AG10803 (cell line): ENCODE results near the gene GAMT.
A peak's percentile ranks its signal among the peaks of the same experiment; 100 is the strongest.

Experiments
- DNase-seq: peaks from one replicate; pipeline ENCODE4 v3.0.0; 2010; ENCODE audit warnings: low read depth
- H3K4me3 ChIP-seq: 2 replicates; pipeline ENCODE4 v1.5.1; 2011; ENCODE audit warnings: mild to moderate bottlenecking, low read length, control low read depth
- TF ChIP-seq, protein P1 (sequence below): conservative IDR thresholded peaks from 2 replicates; pipeline ENCODE4 v1.5.1; 2011; ENCODE audit warnings: mild to moderate bottlenecking, low read length, control low read depth, inconsistent platforms

Gene GAMT

DNA sequence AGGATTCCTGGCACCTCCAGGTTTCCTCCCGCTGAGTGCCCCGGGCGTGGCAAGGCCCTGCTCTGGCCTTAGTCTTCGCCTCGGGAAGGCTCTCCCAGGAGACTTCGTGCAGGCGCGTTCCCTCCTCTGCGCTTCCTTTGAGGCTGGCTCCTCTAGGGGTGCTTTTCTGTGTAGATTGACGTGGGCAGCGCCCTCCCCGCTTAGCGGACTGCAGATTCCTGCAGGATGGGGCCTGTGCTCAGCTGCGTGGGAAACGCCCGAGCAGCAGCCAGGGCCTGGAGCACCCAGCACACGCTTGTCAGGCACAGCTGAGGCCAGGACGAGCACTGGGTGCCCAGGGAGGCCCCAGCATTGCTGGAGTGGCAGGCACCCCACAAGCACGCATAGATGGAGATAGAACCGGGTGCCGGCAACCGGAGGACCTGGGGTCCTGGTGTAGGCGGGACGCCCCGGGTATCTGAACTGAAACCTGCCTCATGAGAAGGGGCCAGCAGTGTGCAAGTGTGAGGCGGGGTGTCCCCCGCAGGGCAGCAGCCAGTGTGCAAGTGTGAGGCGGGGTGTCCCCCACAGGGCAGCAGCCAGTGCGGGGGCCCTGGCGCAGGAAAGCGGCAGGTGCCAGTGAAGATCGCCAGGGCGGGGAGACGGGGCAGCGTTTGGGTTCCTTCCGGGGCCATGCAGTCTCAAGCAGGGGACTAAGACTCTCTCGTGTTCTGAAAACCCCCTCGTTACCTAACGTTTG lies 14.2 kb downstream of the GAMT start:
- H3K4me3 ChIP-seq = no peak overlapping the region
- DNase-seq = no peak
- TF ChIP-seq, protein P1, sequence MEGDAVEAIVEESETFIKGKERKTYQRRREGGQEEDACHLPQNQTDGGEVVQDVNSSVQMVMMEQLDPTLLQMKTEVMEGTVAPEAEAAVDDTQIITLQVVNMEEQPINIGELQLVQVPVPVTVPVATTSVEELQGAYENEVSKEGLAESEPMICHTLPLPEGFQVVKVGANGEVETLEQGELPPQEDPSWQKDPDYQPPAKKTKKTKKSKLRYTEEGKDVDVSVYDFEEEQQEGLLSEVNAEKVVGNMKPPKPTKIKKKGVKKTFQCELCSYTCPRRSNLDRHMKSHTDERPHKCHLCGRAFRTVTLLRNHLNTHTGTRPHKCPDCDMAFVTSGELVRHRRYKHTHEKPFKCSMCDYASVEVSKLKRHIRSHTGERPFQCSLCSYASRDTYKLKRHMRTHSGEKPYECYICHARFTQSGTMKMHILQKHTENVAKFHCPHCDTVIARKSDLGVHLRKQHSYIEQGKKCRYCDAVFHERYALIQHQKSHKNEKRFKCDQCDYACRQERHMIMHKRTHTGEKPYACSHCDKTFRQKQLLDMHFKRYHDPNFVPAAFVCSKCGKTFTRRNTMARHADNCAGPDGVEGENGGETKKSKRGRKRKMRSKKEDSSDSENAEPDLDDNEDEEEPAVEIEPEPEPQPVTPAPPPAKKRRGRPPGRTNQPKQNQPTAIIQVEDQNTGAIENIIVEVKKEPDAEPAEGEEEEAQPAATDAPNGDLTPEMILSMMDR = no peak

DNA sequence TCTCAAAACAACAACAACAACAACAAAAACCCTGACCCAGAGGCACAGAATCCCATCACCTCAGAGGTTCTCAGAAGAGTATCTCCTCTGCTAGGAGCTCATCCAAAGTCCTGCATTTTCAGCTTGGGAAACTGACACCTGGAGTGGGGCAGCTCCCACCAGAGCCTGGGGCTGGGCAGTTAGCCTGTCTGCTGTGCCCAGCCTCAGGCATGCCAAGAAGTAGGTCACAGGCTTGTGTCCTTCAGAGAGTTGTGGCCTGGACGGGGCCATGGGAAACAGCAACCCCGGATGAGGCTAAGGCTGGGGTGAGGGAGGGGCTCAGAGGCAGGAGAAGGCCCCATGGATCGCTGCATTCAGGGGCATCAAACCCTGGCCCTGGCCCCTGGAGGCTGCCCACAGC lies 15.5 kb downstream of the GAMT start:
- DNase-seq = no peak
- TF ChIP-seq, protein P1 = no peak
- no peak overlapping the region for H3K4me3 ChIP-seq

DNA sequence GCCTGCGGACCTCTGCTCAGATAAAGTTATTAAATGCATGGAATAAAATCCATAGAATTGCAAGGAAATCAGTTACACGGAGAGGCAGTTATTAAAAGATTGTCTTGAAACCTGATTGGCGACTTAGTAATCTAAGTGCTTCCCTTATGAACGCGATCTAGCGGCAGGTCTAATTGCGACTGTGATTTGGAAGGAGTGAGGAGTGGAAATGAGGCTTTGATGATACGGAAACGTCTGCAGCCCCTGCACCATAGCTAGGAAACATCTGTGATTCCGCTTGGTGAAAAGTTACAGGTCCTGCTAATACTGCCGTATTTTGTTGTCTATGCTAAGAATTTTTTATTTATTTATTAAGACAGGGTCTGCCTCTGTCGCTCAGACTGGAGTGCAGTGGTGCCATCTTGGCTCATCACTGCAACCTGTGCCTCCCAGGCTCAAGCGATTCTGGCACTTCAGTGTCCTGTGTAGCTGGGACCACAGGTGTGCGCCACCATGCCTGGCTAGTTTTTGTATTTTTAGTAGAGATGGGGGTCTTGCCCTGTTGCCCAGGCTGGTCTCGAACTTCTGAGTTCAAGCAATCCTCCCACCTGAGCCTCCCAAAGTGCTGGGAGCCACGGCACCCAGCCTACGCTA lies 16.7 kb downstream of the GAMT start:
- TF ChIP-seq, protein P1 = no peak
- peak overlapping the region; percentile 89 for H3K4me3 ChIP-seq
- no peak for DNase-seq

DNA sequence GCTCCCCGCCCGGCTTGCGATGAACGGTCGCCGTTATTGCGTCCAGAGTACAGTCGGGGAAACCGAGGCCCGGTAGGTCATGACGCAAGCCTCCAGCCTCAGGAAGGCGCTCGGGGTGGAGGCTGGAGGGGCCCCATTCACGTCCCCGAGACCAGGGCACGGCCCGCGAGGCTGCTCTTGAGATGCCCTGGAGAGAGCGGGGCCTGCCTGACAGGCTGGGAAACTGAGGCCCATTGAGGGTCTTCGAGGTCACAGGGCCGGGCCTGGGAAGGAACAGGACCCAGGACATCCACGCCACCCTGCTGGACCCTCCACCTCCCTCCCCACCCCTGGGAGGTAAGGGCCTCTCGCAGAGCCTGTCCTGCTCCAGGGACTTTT lies 17.3 kb downstream of the GAMT start:
- H3K4me3 ChIP-seq = peak overlapping the region; percentile 89
- TF ChIP-seq, protein P1 = no peak
- no peak for DNase-seq

DNA sequence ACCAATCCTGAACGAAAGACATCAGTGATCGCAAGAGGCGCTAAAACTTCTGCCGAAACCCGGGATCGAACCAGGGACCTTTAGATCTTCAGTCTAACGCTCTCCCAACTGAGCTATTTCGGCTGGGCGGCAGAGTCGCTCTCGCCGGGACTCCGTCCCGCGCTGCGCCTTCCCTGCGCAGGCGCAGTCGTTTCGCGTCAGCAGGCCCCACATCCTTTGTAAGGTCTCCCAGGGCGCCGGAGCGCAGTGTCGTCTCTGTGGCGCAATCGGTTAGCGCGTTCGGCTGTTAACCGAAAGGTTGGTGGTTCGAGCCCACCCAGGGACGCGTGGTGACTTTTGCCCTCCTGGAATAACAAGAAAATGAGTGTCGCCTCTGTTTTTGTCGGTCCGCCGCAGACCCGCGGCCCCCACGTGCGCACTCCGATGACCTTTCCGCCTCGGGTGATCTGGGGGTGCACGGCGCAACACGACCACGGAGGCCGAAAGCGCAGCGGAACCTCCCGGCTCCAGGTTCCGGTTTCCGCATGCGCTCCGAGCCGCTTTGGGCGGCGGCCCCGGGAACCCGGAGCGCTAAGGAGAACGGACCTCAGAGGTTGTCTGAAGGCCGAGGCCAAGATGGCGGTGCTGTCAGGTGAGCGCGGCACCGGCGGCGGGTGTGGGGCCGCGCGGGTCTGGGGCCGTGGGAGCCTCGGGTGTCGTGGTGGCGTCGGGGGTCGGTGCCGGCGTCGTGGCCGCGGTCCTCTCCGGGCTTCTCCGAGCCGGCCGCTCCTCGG lies 17.8 kb downstream of the GAMT start, which contains the start of gene NDUFS7:
Gene NDUFS7, plus strand, starts transcription at position 596 of the 773 bp plus-strand sequence. Its CDS starts 20 bp downstream, at position 616.
- peak within 1 kb of the TSS; percentile 89 for H3K4me3 ChIP-seq
- peak; percentile 94 for DNase-seq

DNA sequence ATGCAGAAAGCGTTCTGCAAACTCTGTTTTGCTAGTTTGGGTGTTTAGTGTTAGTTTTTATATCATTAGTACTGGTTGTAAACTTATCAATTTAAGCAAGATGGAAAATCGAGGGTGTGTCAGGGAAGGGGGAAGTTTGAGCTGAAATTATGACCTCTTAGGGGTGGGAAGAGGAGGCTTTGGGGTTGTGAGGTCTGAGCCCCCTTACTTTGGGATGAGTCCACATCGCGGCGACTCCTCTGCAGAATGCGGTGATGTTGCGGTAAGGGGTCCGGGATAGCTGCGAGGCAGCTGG lies 18.4 kb downstream of the GAMT start:
- H3K4me3 ChIP-seq = no peak overlapping the region
- peak; percentile 86 for DNase-seq
- TF ChIP-seq, protein P1 = no peak

More for the DNA sequence above, 17.8 kb downstream of the GAMT start, which contains the start of gene NDUFS7:
- TF ChIP-seq, protein P1 = peak; percentile 32

DNA sequence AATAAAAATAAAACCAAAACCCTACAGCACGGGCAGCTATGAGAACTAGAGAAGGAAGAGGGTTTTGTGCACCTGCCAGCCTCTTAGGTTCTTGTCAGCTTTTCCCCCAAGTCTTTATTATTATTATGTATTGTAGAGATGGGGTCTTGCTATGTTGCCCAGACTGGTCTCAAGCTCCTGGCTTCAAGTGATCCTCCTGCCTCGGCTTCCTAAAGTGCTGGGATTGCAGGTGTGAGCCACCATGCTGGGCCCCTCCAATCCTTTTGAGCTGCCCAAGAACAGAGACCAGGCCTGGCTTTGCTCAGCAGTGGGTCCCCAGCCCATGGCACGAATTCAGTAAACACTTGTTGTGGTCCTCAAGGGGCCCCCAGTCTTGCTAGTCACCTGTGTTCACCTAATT lies 19.1 kb downstream of the GAMT start:
- no peak overlapping the region for H3K4me3 ChIP-seq
- TF ChIP-seq, protein P1 = no peak
- no peak for DNase-seq
